ENCODE data around the gene PTPRT.

The PTPRT gene

GRCh38 chr20:42164121-42164890 lies 1025.4 kb downstream of the PTPRT start:
- no peak for DNase-seq

- DNase-seq = no peak
Measured at GRCh38 chr20:42161228-42161829, 1028.4 kb downstream of the PTPRT start.

- no peak for DNase-seq
Measured at GRCh38 chr20:42159808-42160207, 1029.9 kb downstream of the PTPRT start.

GRCh38 chr20:42158272-42158671 lies 1031.4 kb downstream of the PTPRT start:
- no peak for DNase-seq

- peak in 1 of 2 donors; percentile 31 for DNase-seq
Measured at GRCh38 chr20:42155586-42155985, 1034.1 kb downstream of the PTPRT start.

GRCh38 chr20:42152575-42152974 lies 1037.1 kb downstream of the PTPRT start:
- no peak for DNase-seq

GRCh38 chr20:42150230-42150629 lies 1039.5 kb downstream of the PTPRT start:
- DNase-seq = no peak

- DNase-seq = peak; percentile 19 to 42
Measured at GRCh38 chr20:42138729-42139128, 1051.0 kb downstream of the PTPRT start.

GRCh38 chr20:42134265-42135098 lies 1055.2 kb downstream of the PTPRT start:
- DNase-seq = no peak

GRCh38 chr20:42130810-42131596 lies 1058.7 kb downstream of the PTPRT start:
- DNase-seq = no peak

- no peak for DNase-seq
Measured at GRCh38 chr20:42125426-42125825, 1064.3 kb downstream of the PTPRT start.

GRCh38 chr20:42123981-42124473 lies 1065.7 kb downstream of the PTPRT start:
- DNase-seq = no peak

GRCh38 chr20:42118409-42119125 lies 1071.1 kb downstream of the PTPRT start:
- no peak for DNase-seq

GRCh38 chr20:42118001-42118400 lies 1071.7 kb downstream of the PTPRT start:
- DNase-seq = no peak

GRCh38 chr20:42113236-42113635 lies 1076.5 kb downstream of the PTPRT start:
- DNase-seq = no peak

- no peak for DNase-seq
Measured at GRCh38 chr20:42112161-42112560, 1077.5 kb downstream of the PTPRT start.

- no peak for DNase-seq
Measured at GRCh38 chr20:42111349-42111748, 1078.4 kb downstream of the PTPRT start.

GRCh38 chr20:42110301-42110700 lies 1079.4 kb downstream of the PTPRT start:
- no peak for DNase-seq

GRCh38 chr20:42102000-42102399 lies 1087.7 kb downstream of the PTPRT start:
- no peak for DNase-seq

- no peak for DNase-seq
Measured at GRCh38 chr20:42100137-42100704, 1089.5 kb downstream of the PTPRT start.

GRCh38 chr20:42099101-42099500 lies 1090.6 kb downstream of the PTPRT start:
- no peak for DNase-seq

GRCh38 chr20:42098418-42098817 lies 1091.3 kb downstream of the PTPRT start:
- DNase-seq = no peak

Measured in hippocampal formation (tissue), 2 donors.